MM.1S (cell line): ENCODE data around the gene EPG5.

ENCODE experiments used
- DNase-seq: peaks from one replicate; pipeline ENCODE4 v3.0.0-alpha.2; 2015
- H2AFZ ChIP-seq: fragments of 300-600 bp; sonication (generic); 2 replicates; pipeline ENCODE4 v1.6.0; 2016; ENCODE audit warnings: antibody characterized with exemption, low read length
- H3F3A ChIP-seq: fragments of 300-600 bp; sonication (generic); 2 replicates; pipeline ENCODE4 v1.6.1; 2016; ENCODE audit warnings: mild to moderate bottlenecking, antibody characterized with exemption, low read length, moderate library complexity, mixed read lengths; ENCODE audit not compliant: insufficient read depth
- H3K27ac ChIP-seq: fragments of 300-600 bp; sonication (generic); 2 replicates; pipeline ENCODE4 v1.5.1; 2016; ENCODE audit warnings: mild to moderate bottlenecking, low read length
- H3K27me3 ChIP-seq: fragments of 300-600 bp; sonication (generic); replicated peaks from 2 replicates; pipeline ENCODE4 v1.6.0; 2016; ENCODE audit warnings: low read length; ENCODE audit not compliant: insufficient read depth
- H3K36me3 ChIP-seq: fragments of 300-600 bp; sonication (generic); replicated peaks from 2 replicates; pipeline ENCODE4 v1.6.1; 2016; ENCODE audit warnings: mild to moderate bottlenecking, low read length, mixed read lengths; ENCODE audit not compliant: insufficient read depth
- H3K4me1 ChIP-seq: fragments of 300-600 bp; sonication (generic); 2 replicates; pipeline ENCODE4 v1.6.1; 2016; ENCODE audit warnings: low read length, mixed read lengths
- H3K4me2 ChIP-seq: fragments of 300-600 bp; sonication (generic); 2 replicates; pipeline ENCODE4 v1.6.0; 2016; ENCODE audit warnings: low read depth, low read length
- H3K4me3 ChIP-seq: fragments of 300-600 bp; sonication (generic); 2 replicates; pipeline ENCODE4 v1.5.1; 2016; ENCODE audit warnings: low read length, mixed read lengths
- H3K79me2 ChIP-seq: fragments of 300-600 bp; sonication (generic); 2 replicates; pipeline ENCODE4 v1.6.1; 2016; ENCODE audit warnings: mixed run types, low read length, mixed read lengths
- H3K9ac ChIP-seq: fragments of 300-600 bp; sonication (generic); 2 replicates; pipeline ENCODE4 v1.6.1; 2016; ENCODE audit warnings: low read length, mixed read lengths
- H3K9me2 ChIP-seq: fragments of 300-600 bp; sonication (generic); replicated peaks from 2 replicates; pipeline ENCODE4 v1.6.1; 2016; ENCODE audit warnings: mild to moderate bottlenecking, low read length, mixed read lengths; ENCODE audit not compliant: insufficient read depth
- H3K9me3 ChIP-seq: fragments of 300-600 bp; sonication (generic); replicated peaks from 2 replicates; pipeline ENCODE4 v1.6.1; 2016; ENCODE audit warnings: mild to moderate bottlenecking, low read length, mixed read lengths; ENCODE audit not compliant: insufficient read depth
- H4K20me1 ChIP-seq: fragments of 300-600 bp; sonication (generic); 2 replicates; pipeline ENCODE4 v1.6.1; 2016; ENCODE audit warnings: mild to moderate bottlenecking, low read length, moderate library complexity, mixed read lengths; ENCODE audit not compliant: insufficient read depth
- CTCF ChIP-seq: fragments of 300-600 bp; sonication (generic); IDR thresholded peaks from 2 replicates; pipeline ENCODE4 v1.5.1; 2016; ENCODE audit warnings: antibody characterized with exemption, low read length, mixed read lengths
- EZH2 ChIP-seq: fragments of 300-600 bp; sonication (generic); optimal IDR thresholded peaks from 2 replicates; pipeline ENCODE3; 2017; ENCODE audit warnings: low read depth, mild to moderate bottlenecking, antibody characterized with exemption, low read length, mixed read lengths
- EZH2phosphoT487 ChIP-seq: fragments of 300-600 bp; sonication (generic); IDR thresholded peaks from 2 replicates; pipeline ENCODE4 v1.6.1; 2018; ENCODE audit warnings: antibody characterized with exemption, low read length

The EPG5 gene

GRCh38 chr18:45935591-45936335 lies 31.4 kb downstream of the EPG5 start:
- Histone ChIP-seq H4K20me1 (no peaks in the 10 kb centered on the region), H3K4me1 (peaks cover 12% of the 10 kb centered on the region), H3K79me2 (no peaks in the 10 kb centered on the region), H3K4me3 (no peak overlapping the region), H2AFZ (no peak overlapping the region), H3K9me3 (no peaks in the 10 kb centered on the region), H3F3A (peaks cover 5% of the 10 kb centered on the region; the same call in 1 of the 2 replicates), H3K27me3 (no peaks in the 10 kb centered on the region), H3K36me3 (no peaks in the 10 kb centered on the region; the same call in none of the 2 replicates), H3K27ac (no peak overlapping the region), H3K4me2 (no peak overlapping the region), H3K9ac (no peak overlapping the region), H3K9me2 (no peaks in the 10 kb centered on the region)
- no peak for DNase-seq
- TF ChIP-seq EZH2 (no peak), CTCF (no peak), EZH2phosphoT487 (no peak)

GRCh38 chr18:45932708-45933107 lies 34.4 kb downstream of the EPG5 start:
- Histone ChIP-seq H3K9me2 (no peaks in the 10 kb centered on the region), H3K4me2 (no peak overlapping the region), H3K79me2 (no peaks in the 10 kb centered on the region), H3F3A (no peaks in the 10 kb centered on the region), H3K9me3 (no peaks in the 10 kb centered on the region), H3K4me1 (no peaks in the 10 kb centered on the region), H3K4me3 (no peak overlapping the region), H3K36me3 (no peaks in the 10 kb centered on the region; the same call in none of the 2 replicates), H4K20me1 (no peaks in the 10 kb centered on the region), H3K27me3 (no peaks in the 10 kb centered on the region), H3K27ac (no peak overlapping the region), H2AFZ (no peak overlapping the region), H3K9ac (no peak overlapping the region)
- no peak for TF ChIP-seq EZH2phosphoT487
- TF ChIP-seq EZH2, result no peak
- TF ChIP-seq CTCF, result no peak
- no peak for DNase-seq

- Histone ChIP-seq H3K4me2 (no peak overlapping the region), H3F3A (no peaks in the 10 kb centered on the region), H3K9ac (no peak overlapping the region), H3K79me2 (no peaks in the 10 kb centered on the region), H2AFZ (no peak overlapping the region), H3K27ac (no peak overlapping the region), H3K9me2 (no peaks in the 10 kb centered on the region), H3K36me3 (no peaks in the 10 kb centered on the region; the same call in none of the 2 replicates), H3K9me3 (no peaks in the 10 kb centered on the region), H3K27me3 (no peaks in the 10 kb centered on the region), H3K4me1 (no peaks in the 10 kb centered on the region), H3K4me3 (no peak overlapping the region), H4K20me1 (no peaks in the 10 kb centered on the region)
- no peak for DNase-seq
- no peak for TF ChIP-seq EZH2
- TF ChIP-seq CTCF, result no peak
- no peak for TF ChIP-seq EZH2phosphoT487
Measured at GRCh38 chr18:45930963-45931362, 36.2 kb downstream of the EPG5 start.
